Measurements from ENCODE around the gene SECTM1. TPM values are rescaled to one million over a fixed set of nuclear protein-coding genes. Genes with fewer than 3 reads are reported as not detected.
"Not testable (repeated sequence)": the region's sequence is repeated elsewhere in the genome, so short reads cannot be mapped to it uniquely, and the experiment has no call there.

The SECTM1 gene
- total RNA-seq, 1 experiment from 2014 or later: 10.4 TPM

DNA sequence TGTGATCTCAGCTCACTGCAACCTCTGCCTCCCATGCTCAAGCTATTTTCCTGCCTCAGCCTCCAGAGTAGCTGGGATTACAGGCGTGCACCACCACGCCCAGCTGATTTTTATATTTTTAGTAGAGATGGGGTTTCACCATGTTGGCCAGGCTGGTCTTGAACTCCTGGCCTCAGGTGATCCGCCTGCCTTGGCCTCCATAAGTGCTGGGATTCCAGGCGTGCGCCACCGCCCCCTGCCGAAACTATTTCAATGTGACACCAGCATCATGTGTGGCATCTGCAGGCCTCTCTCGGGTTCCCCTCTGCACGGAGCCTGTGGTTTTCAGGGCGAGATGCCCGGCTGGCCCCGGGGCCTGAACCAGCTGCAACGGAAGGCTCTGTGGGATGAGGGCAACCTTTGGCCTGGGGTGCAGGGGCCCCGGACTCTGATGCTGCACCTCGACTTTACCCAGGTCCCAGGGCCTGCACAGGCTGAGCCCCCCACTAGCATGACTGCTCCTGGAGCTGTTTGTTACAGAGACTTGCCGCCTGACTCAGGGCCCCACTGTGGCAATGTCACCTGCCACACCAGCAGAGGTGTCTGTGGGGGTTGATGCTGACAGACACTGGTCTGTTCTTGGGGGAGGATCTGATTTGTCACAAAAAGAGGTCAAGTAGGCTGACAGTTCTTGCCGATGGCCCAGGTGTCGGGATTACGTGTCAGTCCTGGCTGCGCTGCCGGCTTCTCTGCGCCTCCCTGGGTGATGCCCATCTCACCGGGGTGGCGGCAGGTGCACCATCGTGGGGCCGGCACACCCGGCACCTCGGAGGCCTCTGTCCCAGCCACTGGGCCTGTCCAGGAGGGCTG is 16.8 kb upstream of the SECTM1 start:
- peaks cover 11% of the 10 kb centered on the region for H3K4me1 Mint-ChIP-seq (ENCODE audit: low read depth, unreplicated experiment)
- H3K4me3 Mint-ChIP-seq (ENCODE audit: low read depth, unreplicated experiment): no peak overlapping the region
- H3K27ac Mint-ChIP-seq (ENCODE audit: unreplicated experiment): no peak overlapping the region
- CTCF ChIA-PET: interaction anchor here (0.6 kb wide), 2 partner anchors 9 to 28 kb away, joined by 4 to 6 read pairs; partner anchors contain the start of gene TEX19
- peaks cover 18% of the 10 kb centered on the region for H3K27me3 Mint-ChIP-seq (ENCODE audit: unreplicated experiment)
- H3K36me3 Mint-ChIP-seq (ENCODE audit: insufficient read depth, unreplicated experiment): peaks cover 7% of the 10 kb centered on the region
- no TSS peak for BruUV-seq (replicated peaks)
- intact Hi-C loops (cut with micrococcal nuclease; ENCODE audit: unreplicated experiment): loop anchor here (5.0 kb wide), 2 partner anchors 62 to 202 kb away; no protein-coding TSS in a partner anchor
- no peak for TF ChIP-seq CTCF (IDR thresholded peaks at IDR 0.05; ENCODE audit: unreplicated experiment)
- no peak for DNase-seq
- no peaks in the 10 kb centered on the region for H3K9me3 Mint-ChIP-seq (ENCODE audit: low read depth, unreplicated experiment)

- peaks cover 18% of the 10 kb centered on the region for H3K27me3 Mint-ChIP-seq (ENCODE audit: unreplicated experiment)
- no peak overlapping the region for H3K27ac Mint-ChIP-seq (ENCODE audit: unreplicated experiment)
- peaks cover 7% of the 10 kb centered on the region for H3K36me3 Mint-ChIP-seq (ENCODE audit: insufficient read depth, unreplicated experiment)
- H3K4me3 Mint-ChIP-seq (ENCODE audit: low read depth, unreplicated experiment): no peak overlapping the region
- TF ChIP-seq CTCF (IDR thresholded peaks at IDR 0.05; ENCODE audit: unreplicated experiment): no peak
- BruUV-seq (replicated peaks): no TSS peak
- H3K4me1 Mint-ChIP-seq (ENCODE audit: low read depth, unreplicated experiment): peaks cover 11% of the 10 kb centered on the region
- no peaks in the 10 kb centered on the region for H3K9me3 Mint-ChIP-seq (ENCODE audit: low read depth, unreplicated experiment)
- no peak for DNase-seq
- intact Hi-C loops (cut with micrococcal nuclease; ENCODE audit: unreplicated experiment): no loop called here
- CTCF ChIA-PET: interaction anchor here (0.6 to 0.9 kb wide), 2 partner anchors 10 to 363 kb away, joined by 3 read pairs; no protein-coding TSS in a partner anchor
Observed at GRCh38 chr17:82349287-82349701, 15.7 kb upstream of the SECTM1 start.

DNA sequence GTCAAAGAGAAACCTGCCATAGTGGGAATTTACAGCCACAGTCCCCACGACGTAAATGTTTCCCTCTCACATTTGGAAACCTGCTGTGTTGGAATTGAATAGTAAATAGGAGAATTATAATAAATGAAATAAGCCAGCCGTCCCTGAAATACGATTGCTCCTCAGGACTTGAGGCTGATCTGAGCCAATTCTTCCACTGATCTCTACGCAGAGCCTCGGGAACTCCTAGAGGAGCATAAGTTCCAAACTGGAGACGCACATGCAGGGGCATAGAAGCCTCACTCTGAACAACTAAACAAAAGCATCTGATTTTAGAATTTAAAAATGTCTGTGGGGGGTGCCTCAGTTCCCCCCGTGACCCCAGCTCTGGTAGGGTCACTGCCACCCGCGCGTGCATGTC is 15.3 kb upstream of the SECTM1 start:
- intact Hi-C loops (cut with micrococcal nuclease; ENCODE audit: unreplicated experiment): no loop called here
- no peak overlapping the region for H3K4me3 Mint-ChIP-seq (ENCODE audit: low read depth, unreplicated experiment)
- no TSS peak for BruUV-seq (replicated peaks)
- TF ChIP-seq CTCF (IDR thresholded peaks at IDR 0.05; ENCODE audit: unreplicated experiment): no peak
- CTCF ChIA-PET: interaction anchor here (0.9 kb wide), 1 partner anchor 364 kb away, joined by 3 read pairs; no protein-coding TSS in a partner anchor
- H3K27ac Mint-ChIP-seq (ENCODE audit: unreplicated experiment): no peak overlapping the region
- peaks cover 7% of the 10 kb centered on the region for H3K36me3 Mint-ChIP-seq (ENCODE audit: insufficient read depth, unreplicated experiment)
- no peak for DNase-seq
- peaks cover 18% of the 10 kb centered on the region for H3K27me3 Mint-ChIP-seq (ENCODE audit: unreplicated experiment)
- peaks cover 11% of the 10 kb centered on the region for H3K4me1 Mint-ChIP-seq (ENCODE audit: low read depth, unreplicated experiment)
- no peaks in the 10 kb centered on the region for H3K9me3 Mint-ChIP-seq (ENCODE audit: low read depth, unreplicated experiment)

- Mint-ChIP-seq H3K4me1 (ENCODE audit: low read depth, unreplicated experiment) (peaks cover 11% of the 10 kb centered on the region), H3K9me3 (ENCODE audit: low read depth, unreplicated experiment) (no peaks in the 10 kb centered on the region), H3K27me3 (ENCODE audit: unreplicated experiment) (peaks cover 18% of the 10 kb centered on the region), H3K36me3 (ENCODE audit: insufficient read depth, unreplicated experiment) (peaks cover 7% of the 10 kb centered on the region), H3K27ac (ENCODE audit: unreplicated experiment) (no peak overlapping the region), H3K4me3 (ENCODE audit: low read depth, unreplicated experiment) (no peak overlapping the region)
- CTCF ChIA-PET: no interaction called here
- intact Hi-C loops (cut with micrococcal nuclease; ENCODE audit: unreplicated experiment): no loop called here
- DNase-seq: no peak
- no peak for TF ChIP-seq CTCF (IDR thresholded peaks at IDR 0.05; ENCODE audit: unreplicated experiment)
- BruUV-seq (replicated peaks): no TSS peak
Observed at GRCh38 chr17:82348434-82348833, 14.9 kb upstream of the SECTM1 start.

DNA sequence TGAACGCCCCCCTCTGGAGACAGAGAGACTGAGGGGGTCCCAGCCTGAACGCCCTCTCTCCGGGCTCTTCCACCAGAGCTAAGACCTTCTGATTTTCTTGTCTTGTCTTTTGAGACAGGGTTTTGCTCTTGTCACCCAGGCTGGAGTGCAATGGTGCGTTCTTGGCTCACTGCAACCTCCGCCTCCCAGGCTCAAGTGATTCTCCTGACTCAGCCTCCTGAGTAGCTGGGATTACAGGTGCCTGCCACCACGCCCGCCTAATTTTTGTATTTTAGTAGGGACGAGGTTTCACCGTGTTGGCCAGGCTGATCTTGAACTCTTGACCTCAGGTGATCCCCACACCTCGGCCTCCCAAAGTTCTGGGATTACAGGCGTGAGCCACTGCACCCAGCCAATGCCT is 14.4 kb upstream of the SECTM1 start:
- BruUV-seq (replicated peaks); H3K36me3 Mint-ChIP-seq (ENCODE audit: insufficient read depth, unreplicated experiment); DNase-seq; CTCF ChIA-PET; H3K9me3 Mint-ChIP-seq (ENCODE audit: low read depth, unreplicated experiment); H3K4me3 Mint-ChIP-seq (ENCODE audit: low read depth, unreplicated experiment); H3K27ac Mint-ChIP-seq (ENCODE audit: unreplicated experiment); intact Hi-C loops (cut with micrococcal nuclease; ENCODE audit: unreplicated experiment): not testable (repeated sequence)
- peaks cover 11% of the 10 kb centered on the region for H3K4me1 Mint-ChIP-seq (ENCODE audit: low read depth, unreplicated experiment)
- H3K27me3 Mint-ChIP-seq (ENCODE audit: unreplicated experiment): peaks cover 18% of the 10 kb centered on the region

All from Calu3 (cell line).